Fibroblast of lung (primary cell): ENCODE measurements around the gene MAP2K5.

Experiments
- CTCF ChIP-seq, 2 donors: IDR thresholded peaks in 1 of 2; conservative IDR thresholded peaks in 1 of 2; 1 replicate in 1 of 2; 2 replicates in 1 of 2; pipeline ENCODE4 v1.5.1; 2011 to 2012; ENCODE audit warnings: low read length in 2 of 2, control low read depth in 1 of 2, inconsistent platforms in 1 of 2, low read depth in 1 of 2, mild to moderate bottlenecking in 1 of 2
- EZH2 ChIP-seq: IDR thresholded peaks from 2 replicates; pipeline ENCODE4 v1.5.1; 2012; ENCODE audit warnings: low read length, control low read depth, mild to moderate bottlenecking; ENCODE audit errors: missing control alignments

- no peak for TF ChIP-seq CTCF (conservative IDR thresholded peaks at IDR 0.05 in 1 of 2, IDR thresholded peaks at IDR 0.05 in 1 of 2; ENCODE audit: low read depth in 1 of 2, low read length in 2 of 2)
- TF ChIP-seq EZH2: no peak
Observed at GRCh38 chr15:67660446-67660845, 117.9 kb downstream of the MAP2K5 start.
